ENCODE measurements around the gene ARL6IP1.

The ARL6IP1 gene

GRCh38 chr16:18816286-18816685 is 14.9 kb upstream of the ARL6IP1 start:
- no peaks in the 10 kb centered on the region for H3K4me1 ChIP-seq (ENCODE audit: insufficient read depth, low read length, poor library complexity, severe bottlenecking)
- H3K9me2 ChIP-seq (replicated peaks; ENCODE audit: low read depth, low read length) = no peaks in the 10 kb centered on the region
- no peaks in the 10 kb centered on the region for H4K20me1 ChIP-seq (ENCODE audit: insufficient read depth, low read length, poor library complexity, severe bottlenecking)
- no peaks in the 10 kb centered on the region for H3K27me3 ChIP-seq (ENCODE audit: insufficient read depth, low read length, poor library complexity, severe bottlenecking)
- no peak for TF ChIP-seq EZH2phosphoT487 (IDR thresholded peaks at IDR 0.05; ENCODE audit: borderline replicate concordance)
- TF ChIP-seq CTCF (conservative IDR thresholded peaks at IDR 0.05; ENCODE audit: low read length) = no peak
- H3K4me2 ChIP-seq (ENCODE audit: low read depth, low read length, poor library complexity, severe bottlenecking) = no peak overlapping the region
- peaks cover 61% of the 10 kb centered on the region for H3K36me3 ChIP-seq (ENCODE audit: insufficient read depth, low read length)
- H2AFZ ChIP-seq (ENCODE audit: low read length) = no peak overlapping the region
- H3F3A ChIP-seq (ENCODE audit: low read depth) = 0 out of 2 replicates have a peak, but pooled peaks cover 2% of the 10 kb centered on the region
- no peak overlapping the region for H3K4me3 ChIP-seq (ENCODE audit: low read length, poor library complexity, severe bottlenecking)
- no peaks in the 10 kb centered on the region for H3K79me2 ChIP-seq (ENCODE audit: insufficient read depth, low read length)
- no peak overlapping the region for H3K9ac ChIP-seq (ENCODE audit: low read depth, low read length, poor library complexity, severe bottlenecking)
- no peaks in the 10 kb centered on the region for H3K9me3 ChIP-seq (ENCODE audit: insufficient read depth, low read depth, low read length)

GRCh38 chr16:18811925-18812324 is 10.6 kb upstream of the ARL6IP1 start:
- Histone ChIP-seq H3K27me3 (ENCODE audit: insufficient read depth, low read length, poor library complexity, severe bottlenecking) (no peaks in the 10 kb centered on the region), H4K20me1 (ENCODE audit: insufficient read depth, low read length, poor library complexity, severe bottlenecking) (no peaks in the 10 kb centered on the region), H3K9me2 (replicated peaks; ENCODE audit: low read depth, low read length) (no peaks in the 10 kb centered on the region), H2AFZ (ENCODE audit: low read length) (no peak overlapping the region), H3K9me3 (ENCODE audit: insufficient read depth, low read depth, low read length) (no peaks in the 10 kb centered on the region), H3K4me2 (ENCODE audit: low read depth, low read length, poor library complexity, severe bottlenecking) (no peak overlapping the region), H3F3A (ENCODE audit: low read depth) (0 out of 2 replicates have a peak, but pooled peaks cover 2% of the 10 kb centered on the region), H3K36me3 (ENCODE audit: insufficient read depth, low read length) (peaks cover 69% of the 10 kb centered on the region), H3K4me1 (ENCODE audit: insufficient read depth, low read length, poor library complexity, severe bottlenecking) (no peaks in the 10 kb centered on the region), H3K9ac (ENCODE audit: low read depth, low read length, poor library complexity, severe bottlenecking) (no peak overlapping the region), H3K4me3 (ENCODE audit: low read length, poor library complexity, severe bottlenecking) (no peak overlapping the region), H3K79me2 (ENCODE audit: insufficient read depth, low read length) (no peaks in the 10 kb centered on the region)
- TF ChIP-seq EZH2phosphoT487 (IDR thresholded peaks at IDR 0.05; ENCODE audit: borderline replicate concordance) (no peak), CTCF (conservative IDR thresholded peaks at IDR 0.05; ENCODE audit: low read length) (no peak)

- Histone ChIP-seq H3K9me2 (replicated peaks; ENCODE audit: low read depth, low read length) (no peaks in the 10 kb centered on the region), H3K79me2 (ENCODE audit: insufficient read depth, low read length) (no peaks in the 10 kb centered on the region), H3K4me2 (ENCODE audit: low read depth, low read length, poor library complexity, severe bottlenecking) (no peak overlapping the region), H2AFZ (ENCODE audit: low read length) (no peak overlapping the region), H3K9ac (ENCODE audit: low read depth, low read length, poor library complexity, severe bottlenecking) (no peak overlapping the region), H4K20me1 (ENCODE audit: insufficient read depth, low read length, poor library complexity, severe bottlenecking) (no peaks in the 10 kb centered on the region), H3K4me1 (ENCODE audit: insufficient read depth, low read length, poor library complexity, severe bottlenecking) (peaks cover 8% of the 10 kb centered on the region), H3K9me3 (ENCODE audit: insufficient read depth, low read depth, low read length) (no peaks in the 10 kb centered on the region), H3F3A (ENCODE audit: low read depth) (no peaks in the 10 kb centered on the region), H3K27me3 (ENCODE audit: insufficient read depth, low read length, poor library complexity, severe bottlenecking) (no peaks in the 10 kb centered on the region), H3K36me3 (ENCODE audit: insufficient read depth, low read length) (peaks cover 53% of the 10 kb centered on the region), H3K4me3 (ENCODE audit: low read length, poor library complexity, severe bottlenecking) (no peak overlapping the region)
- TF ChIP-seq CTCF (conservative IDR thresholded peaks at IDR 0.05; ENCODE audit: low read length) (no peak), EZH2phosphoT487 (IDR thresholded peaks at IDR 0.05; ENCODE audit: borderline replicate concordance) (no peak)
Measured at GRCh38 chr16:18809165-18809564, 7.8 kb upstream of the ARL6IP1 start.

Measured in Loucy (cell line).